ENCODE measurements around the gene MAD1L1. TPM values are rescaled to one million over a fixed set of nuclear protein-coding genes. Genes with fewer than 3 reads are reported as not detected.

Gene MAD1L1
- total RNA-seq, 1 donor from 2014 or later: 54.0 TPM

DNA sequence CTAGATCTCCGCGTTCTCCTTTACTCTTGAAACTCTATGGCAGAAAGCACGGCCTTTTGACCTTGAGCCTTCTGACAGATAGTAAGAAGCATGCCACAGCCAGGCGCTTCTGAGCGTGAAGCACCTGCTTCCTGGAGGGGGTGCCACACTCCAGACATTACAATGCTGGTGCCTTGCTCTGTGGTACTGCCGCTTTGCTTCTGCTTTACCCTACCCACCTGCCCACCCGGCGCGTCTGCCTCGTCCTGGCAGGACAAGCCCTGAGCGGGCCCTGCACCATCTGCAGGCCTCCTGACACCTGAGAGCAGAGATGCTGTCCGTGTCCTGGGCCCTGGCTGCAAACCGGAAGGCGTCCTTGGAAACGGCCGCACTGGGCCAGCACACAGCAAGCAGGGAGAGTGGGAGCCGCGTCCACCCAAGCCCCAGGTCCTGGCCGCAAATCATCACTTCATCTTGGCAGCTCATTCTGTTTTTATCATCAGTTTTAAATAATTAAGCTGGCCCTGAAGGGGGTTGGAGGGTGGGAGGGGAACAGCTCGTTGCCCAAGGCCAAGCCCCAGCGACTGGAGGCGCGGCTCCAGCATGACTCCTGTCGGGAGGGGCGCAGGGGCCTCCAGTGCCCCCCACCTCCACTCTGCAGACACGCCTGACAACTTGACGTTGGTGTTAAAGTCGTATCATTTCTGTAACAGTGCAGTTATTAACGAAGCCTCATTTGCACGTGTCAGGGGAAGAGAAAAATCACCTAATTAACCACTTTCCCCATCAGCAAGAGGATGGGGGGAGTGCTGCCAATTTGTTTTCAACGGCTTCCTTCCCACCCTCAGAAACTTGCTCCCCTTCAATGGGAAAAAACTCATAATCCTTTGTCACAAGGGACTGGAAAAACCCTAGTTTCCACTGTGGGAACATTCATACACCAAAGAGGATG lies 132.2 kb downstream of the MAD1L1 start:
- intact Hi-C loops (cut with micrococcal nuclease): no loop called here
- H3K36me3 Mint-ChIP-seq (ENCODE audit: low read depth): peaks cover 2% of the 10 kb centered on the region
- H3K27ac Mint-ChIP-seq: no peak overlapping the region
- no peaks in the 10 kb centered on the region for H3K9me3 Mint-ChIP-seq
- peak; percentile 63 for DNase-seq
- no peaks in the 10 kb centered on the region for H3K27me3 Mint-ChIP-seq
- no peak overlapping the region for H3K4me3 Mint-ChIP-seq
- peaks cover 25% of the 10 kb centered on the region for H3K4me1 Mint-ChIP-seq

DNA sequence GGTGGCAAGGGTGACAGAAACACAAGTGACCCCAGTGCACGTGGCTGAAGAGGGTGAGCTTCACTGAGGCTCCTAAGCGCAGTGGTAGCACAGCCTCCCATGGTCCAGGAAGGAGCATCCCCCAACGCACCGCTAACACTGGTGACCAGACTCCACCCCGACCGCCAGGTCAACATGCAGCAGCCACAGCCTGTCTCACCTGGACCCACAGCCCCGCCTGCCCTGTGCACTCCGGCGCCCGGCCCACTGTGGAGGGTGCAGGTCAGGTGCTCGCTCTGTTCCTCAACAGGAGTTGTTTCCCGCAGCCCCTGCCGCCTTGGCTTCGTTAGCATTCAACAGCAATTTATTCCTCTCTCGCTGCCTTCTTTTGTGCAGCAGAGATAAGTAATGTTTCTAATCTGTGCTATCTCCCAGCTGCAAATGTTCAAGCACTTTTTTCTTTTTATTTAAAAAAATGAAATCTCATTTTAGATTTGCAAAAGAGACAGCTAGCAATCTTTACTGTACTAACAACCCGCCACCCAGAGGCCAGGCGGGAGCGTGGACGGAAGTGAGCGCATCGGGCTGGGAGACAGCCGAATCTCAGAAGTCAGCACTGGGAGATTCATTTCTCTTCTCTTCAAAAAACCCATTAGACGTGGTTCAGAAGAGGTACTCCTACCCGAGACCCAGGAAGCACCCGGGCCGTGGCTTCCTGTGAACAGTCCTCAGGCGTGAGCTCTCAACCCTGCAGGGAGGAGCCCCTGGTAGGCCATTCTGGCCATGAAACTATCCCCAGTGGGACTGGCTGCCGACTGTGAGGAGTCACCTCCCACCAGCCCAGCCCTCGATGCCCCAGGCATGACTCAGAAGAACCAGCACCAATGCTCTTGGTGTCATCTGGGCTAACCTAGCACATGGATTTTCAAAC lies 133.4 kb downstream of the MAD1L1 start:
- peak; percentile 75 for DNase-seq
- intact Hi-C loops (cut with micrococcal nuclease): no loop called here
- Mint-ChIP-seq H3K4me1 (peaks cover 23% of the 10 kb centered on the region), H3K27ac (peak overlapping the region; percentile 40), H3K36me3 (ENCODE audit: low read depth) (peaks cover 2% of the 10 kb centered on the region), H3K27me3 (no peaks in the 10 kb centered on the region), H3K9me3 (no peaks in the 10 kb centered on the region), H3K4me3 (peak overlapping the region; percentile 19)

DNA sequence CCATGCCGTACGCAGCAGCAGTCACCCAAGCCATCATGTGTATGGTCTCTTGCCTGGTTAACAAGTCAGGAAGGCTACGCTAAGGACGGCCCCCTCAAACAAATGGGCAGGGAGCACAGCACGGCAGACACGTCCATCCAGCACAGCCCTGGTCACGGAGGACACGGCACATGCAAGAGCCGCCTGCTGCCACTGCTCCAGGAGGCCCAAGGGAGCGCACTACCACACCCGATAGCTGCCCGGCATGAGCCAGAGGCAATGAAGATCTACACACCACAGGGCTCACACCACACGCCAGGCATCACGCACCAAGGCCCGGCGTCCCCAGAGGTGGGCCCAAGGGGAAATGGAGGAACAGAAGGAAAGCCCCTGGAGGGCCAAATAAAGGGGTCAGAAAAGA lies 134.2 kb downstream of the MAD1L1 start:
- H3K4me1 Mint-ChIP-seq: peaks cover 22% of the 10 kb centered on the region
- no peak for DNase-seq
- H3K9me3 Mint-ChIP-seq: no peaks in the 10 kb centered on the region
- no peaks in the 10 kb centered on the region for H3K27me3 Mint-ChIP-seq
- peaks cover 4% of the 10 kb centered on the region for H3K36me3 Mint-ChIP-seq (ENCODE audit: low read depth)
- intact Hi-C loops (cut with micrococcal nuclease): no loop called here
- H3K4me3 Mint-ChIP-seq: no peak overlapping the region
- no peak overlapping the region for H3K27ac Mint-ChIP-seq

DNA sequence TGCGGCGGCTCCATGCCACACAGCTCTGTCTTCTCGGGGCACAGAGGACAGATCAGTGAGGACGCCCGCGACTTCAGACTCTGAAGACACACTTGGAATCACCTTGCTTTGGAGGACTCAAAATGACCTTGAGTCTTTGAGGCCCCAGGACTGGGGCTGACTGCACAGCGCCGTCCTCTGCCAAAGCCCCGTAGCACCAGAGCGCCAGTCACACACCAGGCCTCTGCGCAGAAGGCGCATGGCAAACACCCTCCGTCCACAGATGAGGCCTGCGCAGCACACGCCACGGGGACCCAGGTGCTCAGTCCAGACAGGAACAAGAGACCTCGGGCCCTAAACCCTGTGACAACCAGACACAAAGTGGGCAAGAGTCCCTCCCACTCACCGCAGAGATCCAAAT lies 134.7 kb downstream of the MAD1L1 start:
- Mint-ChIP-seq H3K4me1 (peaks cover 22% of the 10 kb centered on the region), H3K4me3 (no peak overlapping the region), H3K27ac (no peak overlapping the region), H3K36me3 (ENCODE audit: low read depth) (peaks cover 4% of the 10 kb centered on the region), H3K9me3 (no peaks in the 10 kb centered on the region), H3K27me3 (no peaks in the 10 kb centered on the region)
- intact Hi-C loops (cut with micrococcal nuclease): no loop called here
- no peak for DNase-seq

DNA sequence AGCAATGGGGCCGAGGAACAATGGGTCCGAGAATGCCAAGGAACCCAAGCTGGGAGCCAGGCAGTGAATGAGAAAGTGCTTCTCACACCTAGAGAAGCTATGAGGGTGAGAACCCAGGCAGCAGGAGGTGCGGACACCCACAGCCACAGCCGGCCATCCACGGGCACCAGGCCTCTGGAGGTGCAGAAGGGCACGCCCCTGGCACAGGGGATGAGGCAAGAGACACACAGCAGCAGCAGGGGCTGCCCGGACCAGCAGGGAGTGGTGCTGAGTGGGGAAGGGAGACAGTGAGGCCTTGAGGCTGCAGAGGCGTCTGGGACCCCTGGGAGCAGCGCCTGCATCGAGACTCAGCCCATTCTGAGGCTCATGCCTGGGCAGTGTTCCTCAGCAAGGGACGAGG lies 135.3 kb downstream of the MAD1L1 start:
- DNase-seq: no peak
- Mint-ChIP-seq H3K36me3 (ENCODE audit: low read depth) (peaks cover 4% of the 10 kb centered on the region), H3K4me1 (peaks cover 21% of the 10 kb centered on the region), H3K4me3 (no peak overlapping the region), H3K27me3 (no peaks in the 10 kb centered on the region), H3K27ac (no peak overlapping the region), H3K9me3 (no peaks in the 10 kb centered on the region)
- intact Hi-C loops (cut with micrococcal nuclease): no loop called here

DNA sequence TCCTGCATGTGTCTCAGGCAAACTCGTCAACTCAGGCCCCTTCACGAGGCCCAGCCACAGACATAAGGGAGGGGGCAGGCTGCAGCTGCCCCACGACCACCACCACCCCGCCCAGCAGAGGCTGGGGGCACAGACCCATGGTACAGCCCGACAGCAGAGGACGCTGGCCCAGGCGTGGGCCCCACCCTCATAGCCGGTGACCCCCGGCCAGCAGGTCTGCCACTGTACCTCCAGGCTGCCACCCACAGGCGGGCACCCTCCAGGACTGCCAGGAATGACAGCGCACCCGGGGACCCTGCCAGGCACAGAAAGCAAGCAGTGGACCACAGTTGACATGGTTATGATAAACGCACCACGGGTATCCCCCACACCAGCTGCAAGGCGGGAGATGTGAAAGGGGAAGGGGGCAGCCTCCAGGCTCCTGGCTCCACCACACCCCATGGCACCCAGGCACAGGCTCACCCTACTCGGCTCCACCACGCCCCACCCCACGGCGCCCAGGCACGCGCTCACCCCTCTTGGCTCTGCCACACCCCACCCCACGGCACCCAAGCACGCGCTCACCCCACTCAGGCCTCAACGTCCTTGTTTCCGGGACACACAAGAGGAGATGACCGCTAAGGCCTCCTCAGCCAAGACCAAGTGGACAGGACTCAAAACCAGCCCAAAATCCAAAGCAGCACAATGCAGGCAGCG lies 135.9 kb downstream of the MAD1L1 start:
- Mint-ChIP-seq H3K4me3 (no peak overlapping the region), H3K36me3 (ENCODE audit: low read depth) (peaks cover 1% of the 10 kb centered on the region), H3K27ac (no peak overlapping the region), H3K9me3 (no peaks in the 10 kb centered on the region), H3K27me3 (no peaks in the 10 kb centered on the region), H3K4me1 (peaks cover 21% of the 10 kb centered on the region)
- no peak for DNase-seq
- intact Hi-C loops (cut with micrococcal nuclease): no loop called here

DNA sequence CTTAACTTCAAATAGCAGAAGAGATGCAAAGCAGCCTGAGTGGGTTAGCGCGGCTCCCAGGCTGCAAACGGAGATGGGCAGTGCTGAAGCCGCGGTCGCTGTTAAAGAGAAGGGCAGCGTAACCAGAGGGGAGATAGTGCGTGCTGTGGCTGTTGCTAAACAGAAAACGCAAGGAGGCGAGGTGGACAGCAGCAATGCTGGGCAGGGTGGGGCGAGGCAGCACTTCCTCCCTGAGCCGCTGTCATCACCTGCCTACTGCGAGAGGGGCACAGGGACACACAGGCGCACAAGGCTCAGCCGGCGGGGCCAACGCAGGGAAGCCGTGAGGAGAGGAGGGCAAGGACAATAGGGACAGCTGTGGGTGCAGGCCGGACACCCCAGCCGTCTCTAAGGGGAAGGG lies 137.3 kb downstream of the MAD1L1 start:
- H3K4me3 Mint-ChIP-seq: no peak overlapping the region
- H3K9me3 Mint-ChIP-seq: no peaks in the 10 kb centered on the region
- intact Hi-C loops (cut with micrococcal nuclease): no loop called here
- DNase-seq: no peak
- H3K4me1 Mint-ChIP-seq: peaks cover 20% of the 10 kb centered on the region
- no peaks in the 10 kb centered on the region for H3K27me3 Mint-ChIP-seq
- peaks cover 1% of the 10 kb centered on the region for H3K36me3 Mint-ChIP-seq (ENCODE audit: low read depth)
- no peak overlapping the region for H3K27ac Mint-ChIP-seq

DNA sequence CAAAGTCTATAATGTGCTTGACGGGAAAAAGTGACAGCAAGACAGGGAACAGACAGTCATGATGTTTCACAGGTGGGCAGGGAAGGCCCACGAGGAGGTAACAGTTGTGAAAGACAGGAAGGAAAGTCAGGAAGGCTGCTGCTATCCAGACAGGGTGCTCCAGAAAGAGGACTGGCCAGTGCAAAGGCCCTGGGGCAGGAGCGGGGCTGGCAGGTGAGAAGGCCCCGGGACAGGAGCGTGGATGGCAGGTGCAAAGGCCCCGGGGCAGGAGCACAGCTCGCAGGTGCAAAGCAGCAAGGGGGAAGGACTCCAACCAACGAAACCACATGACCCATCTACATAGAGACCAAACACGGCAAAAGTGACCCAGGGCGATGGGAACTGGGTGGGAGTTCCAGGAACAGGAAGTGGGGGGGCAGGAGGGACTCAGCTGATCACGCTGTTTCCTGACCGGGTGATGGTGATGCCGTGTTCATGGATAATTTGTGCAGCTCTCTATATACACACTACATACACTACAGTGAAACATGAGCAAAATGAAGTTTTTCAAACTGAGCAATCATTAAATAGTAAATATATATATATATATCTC lies 138.2 kb downstream of the MAD1L1 start:
- Mint-ChIP-seq H3K4me1 (peaks cover 11% of the 10 kb centered on the region), H3K27me3 (no peaks in the 10 kb centered on the region), H3K4me3 (no peak overlapping the region), H3K36me3 (ENCODE audit: low read depth) (peaks cover 1% of the 10 kb centered on the region), H3K9me3 (no peaks in the 10 kb centered on the region), H3K27ac (no peak overlapping the region)
- intact Hi-C loops (cut with micrococcal nuclease): no loop called here
- DNase-seq: no peak

DNA sequence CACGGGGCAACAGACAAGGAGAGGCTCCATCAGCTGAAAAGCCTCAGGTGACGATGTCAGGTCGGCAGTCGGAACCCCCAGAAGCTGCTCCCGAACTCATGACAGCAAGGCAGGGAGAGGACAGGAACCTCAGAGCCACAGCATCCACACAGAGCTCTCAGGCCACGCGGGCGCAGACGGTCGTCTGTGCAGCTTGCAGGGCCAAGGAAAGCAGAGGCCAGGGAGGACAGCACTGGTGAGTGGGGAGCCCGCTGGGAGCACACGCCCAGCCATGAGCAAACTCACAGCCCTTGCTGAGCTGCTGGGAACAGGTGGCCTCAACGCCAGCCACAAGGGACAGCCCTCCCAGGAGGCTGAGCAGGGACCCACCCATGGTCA lies 138.9 kb downstream of the MAD1L1 start:
- peaks cover 8% of the 10 kb centered on the region for H3K4me1 Mint-ChIP-seq
- H3K4me3 Mint-ChIP-seq: no peak overlapping the region
- no peak overlapping the region for H3K27ac Mint-ChIP-seq
- no peak for DNase-seq
- H3K36me3 Mint-ChIP-seq (ENCODE audit: low read depth): peaks cover 1% of the 10 kb centered on the region
- intact Hi-C loops (cut with micrococcal nuclease): no loop called here
- no peaks in the 10 kb centered on the region for H3K27me3 Mint-ChIP-seq
- H3K9me3 Mint-ChIP-seq: no peaks in the 10 kb centered on the region

DNA sequence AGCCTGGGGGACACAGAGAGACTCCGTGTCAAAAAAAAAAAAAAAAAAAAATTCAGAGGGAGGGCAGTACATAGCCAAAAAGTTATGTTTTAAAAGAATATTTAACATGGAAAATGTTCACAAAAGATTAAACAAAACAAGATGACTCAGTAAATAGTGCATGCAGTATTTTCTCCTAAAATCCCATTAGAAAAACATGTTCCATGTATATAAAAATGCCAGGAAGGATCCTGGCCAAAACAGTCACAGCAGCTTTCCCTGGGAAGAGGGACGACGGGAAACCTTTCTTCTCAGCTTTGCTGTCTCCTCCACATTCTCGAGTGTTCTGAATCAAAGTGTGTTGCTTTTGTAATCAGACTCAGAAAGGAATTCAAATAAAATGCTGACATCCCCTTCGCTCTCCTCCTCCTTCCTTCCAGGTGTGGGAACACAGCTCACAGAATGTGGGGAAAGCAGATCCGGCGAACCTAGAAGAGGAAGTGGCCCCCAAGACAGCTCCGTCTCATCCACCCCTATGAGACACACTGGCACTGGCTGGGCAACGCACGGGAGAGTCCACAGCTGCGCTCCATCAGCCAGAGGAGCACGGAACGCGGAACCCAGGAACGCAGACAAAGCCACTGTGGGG lies 139.4 kb downstream of the MAD1L1 start:
- no peak for DNase-seq
- Mint-ChIP-seq H3K36me3 (ENCODE audit: low read depth) (peaks cover 1% of the 10 kb centered on the region), H3K4me3 (no peak overlapping the region), H3K27me3 (no peaks in the 10 kb centered on the region), H3K4me1 (peaks cover 5% of the 10 kb centered on the region), H3K27ac (no peak overlapping the region), H3K9me3 (no peaks in the 10 kb centered on the region)
- intact Hi-C loops (cut with micrococcal nuclease): no loop called here

DNA sequence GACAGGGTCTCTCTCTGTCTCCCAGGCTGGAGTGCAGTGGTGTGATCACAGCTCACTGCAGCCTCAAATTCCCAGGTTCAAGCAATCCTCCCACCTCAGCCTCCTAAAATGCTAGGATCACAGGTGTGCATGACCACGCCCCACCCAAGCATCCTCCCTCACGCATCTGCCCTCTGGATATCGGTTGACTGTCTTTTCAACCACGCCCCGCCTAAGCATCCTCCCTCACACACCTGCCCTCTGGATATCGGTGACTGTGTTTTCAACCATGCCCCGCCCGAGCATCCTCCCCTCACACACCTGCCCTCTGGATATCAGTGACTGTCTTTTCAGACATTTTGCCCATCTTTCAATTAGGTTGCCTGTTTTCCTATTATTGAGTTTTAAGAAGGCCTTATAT lies 140.5 kb downstream of the MAD1L1 start:
- intact Hi-C loops (cut with micrococcal nuclease): no loop called here
- no peaks in the 10 kb centered on the region for H3K27me3 Mint-ChIP-seq
- no peak for DNase-seq
- H3K36me3 Mint-ChIP-seq (ENCODE audit: low read depth): peaks cover 1% of the 10 kb centered on the region
- peaks cover 9% of the 10 kb centered on the region for H3K4me1 Mint-ChIP-seq
- no peak overlapping the region for H3K27ac Mint-ChIP-seq
- H3K9me3 Mint-ChIP-seq: no peaks in the 10 kb centered on the region
- no peak overlapping the region for H3K4me3 Mint-ChIP-seq

DNA sequence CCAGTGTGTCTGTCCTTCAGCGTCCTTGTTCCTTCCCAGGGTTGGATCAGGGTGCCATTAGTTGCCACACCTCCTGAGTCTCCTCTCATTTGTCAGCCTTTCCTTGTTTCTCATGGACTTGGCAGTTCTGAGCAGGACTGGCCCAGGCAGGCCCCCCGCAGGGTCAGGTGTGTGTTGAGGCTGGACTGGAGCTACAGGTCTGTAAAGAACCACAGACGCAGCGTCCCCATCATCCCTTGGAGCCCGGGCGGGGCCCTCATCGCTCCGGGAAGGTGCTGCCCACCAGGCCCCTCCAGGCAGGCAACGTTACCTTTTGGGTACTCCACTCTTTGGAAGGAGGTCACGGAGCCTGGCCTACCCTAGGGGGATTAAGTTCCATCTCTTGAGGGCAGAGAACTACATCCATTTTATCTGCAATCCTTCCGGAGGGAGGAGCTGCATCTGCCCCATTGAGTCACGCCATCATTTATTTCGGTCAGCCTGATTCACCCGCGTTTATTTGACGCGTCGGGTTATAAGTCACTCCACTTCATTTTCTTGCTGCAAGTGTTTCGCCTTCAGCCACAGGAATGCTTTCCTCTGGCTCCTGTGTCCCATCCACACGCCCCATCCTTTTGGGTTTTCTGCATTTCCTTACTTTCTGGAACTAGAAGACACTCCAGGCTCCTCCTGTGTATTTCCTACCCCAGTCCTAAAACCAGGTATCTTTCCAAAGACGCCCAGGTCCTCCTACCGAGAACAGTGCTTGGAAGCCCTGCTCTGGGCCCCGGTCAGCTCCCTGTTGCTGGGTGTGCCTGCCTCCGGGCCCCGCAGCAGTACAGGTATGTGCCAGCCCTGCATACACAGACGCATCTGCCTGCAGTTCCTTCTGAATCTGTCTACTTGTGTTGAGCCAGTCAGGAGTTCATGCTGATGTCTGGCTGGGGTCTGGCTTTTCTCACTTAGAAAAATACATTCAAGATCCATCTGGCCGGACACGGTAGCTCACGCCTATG lies 141.9 kb downstream of the MAD1L1 start:
- Mint-ChIP-seq H3K4me3 (no peak overlapping the region), H3K4me1 (peaks cover 10% of the 10 kb centered on the region), H3K9me3 (no peaks in the 10 kb centered on the region), H3K27ac (no peak overlapping the region), H3K27me3 (no peaks in the 10 kb centered on the region), H3K36me3 (ENCODE audit: low read depth) (peaks cover 1% of the 10 kb centered on the region)
- DNase-seq: no peak
- intact Hi-C loops (cut with micrococcal nuclease): no loop called here
